ENCODE measurements around the gene ARHGEF6.

Gene ARHGEF6

GRCh38 chrX:136636121-136636520 is 144.6 kb downstream of the ARHGEF6 start:
- DNase-seq, result no peak

- no peak for DNase-seq
Observed at GRCh38 chrX:136635235-136635634, 145.5 kb downstream of the ARHGEF6 start.

GRCh38 chrX:136630881-136631280 is 149.9 kb downstream of the ARHGEF6 start:
- no peak for DNase-seq

GRCh38 chrX:136629084-136629750 is 151.5 kb downstream of the ARHGEF6 start:
- DNase-seq, result no peak

- no peak for DNase-seq
Observed at GRCh38 chrX:136627409-136627808, 153.3 kb downstream of the ARHGEF6 start.

- no peak for DNase-seq
Observed at GRCh38 chrX:136626891-136627290, 153.8 kb downstream of the ARHGEF6 start.

- DNase-seq, result no peak
Observed at GRCh38 chrX:136626237-136626636, 154.5 kb downstream of the ARHGEF6 start.

- no peak for DNase-seq
Observed at GRCh38 chrX:136625246-136625645, 155.5 kb downstream of the ARHGEF6 start.

GRCh38 chrX:136623396-136623795 is 157.3 kb downstream of the ARHGEF6 start:
- DNase-seq, result no peak

GRCh38 chrX:136622568-136622967 is 158.2 kb downstream of the ARHGEF6 start:
- DNase-seq, result no peak

- no peak for DNase-seq
Observed at GRCh38 chrX:136620780-136621179, 160.0 kb downstream of the ARHGEF6 start.

GRCh38 chrX:136619899-136620505 is 160.7 kb downstream of the ARHGEF6 start:
- DNase-seq, result no peak

- DNase-seq, result no peak
Observed at GRCh38 chrX:136616987-136617685, 163.6 kb downstream of the ARHGEF6 start.

All from NCI-H2029 treated with DMSO at 0.1 percent for 48 hours (cell line).